Stimulated activated CD4-positive, alpha-beta T cell treated with anti-CD3 and anti-CD28 coated beads, Interleukin-2, amount 100 ng/mL, for 48 hours (primary cell): Measurements from ENCODE around the gene GRIP1.

Source experiments
- DNase-seq, 2 donors: peaks; one replicate each; pipeline ENCODE4 v3.0.0-alpha.2; 2020

GRIP1 gene

DNA sequence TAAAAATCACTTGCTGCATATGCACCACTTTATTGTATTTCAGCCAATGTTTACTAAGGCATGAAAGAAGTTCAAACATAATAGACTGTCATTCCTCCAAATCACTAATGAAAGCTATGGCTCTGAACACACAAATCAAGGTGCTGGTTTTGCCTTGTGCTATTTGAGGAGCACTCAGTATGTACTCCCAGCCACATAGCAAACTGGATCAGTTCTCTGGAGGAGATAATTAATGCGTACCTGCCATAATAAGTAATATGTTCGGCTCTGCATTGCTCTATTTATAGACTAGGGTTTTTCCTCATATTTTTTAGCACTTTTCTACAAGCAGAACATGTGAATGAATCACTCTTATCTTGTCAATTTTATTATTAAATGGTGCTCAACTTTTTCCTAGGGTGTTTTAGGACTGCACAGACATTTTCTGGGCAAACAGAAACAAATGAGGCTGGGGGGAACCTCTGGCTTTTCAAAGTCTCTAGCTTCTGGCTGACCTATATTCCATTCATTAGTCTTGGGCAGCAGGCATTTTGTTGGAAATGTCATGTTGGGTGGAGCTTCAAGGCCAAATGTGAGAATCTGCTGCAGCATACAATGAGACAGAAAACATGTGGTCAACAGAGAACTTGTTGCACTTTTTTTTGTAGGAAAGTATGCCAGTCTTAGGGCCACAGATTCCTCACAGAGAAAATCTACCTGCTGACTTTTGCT, 88.4 kb downstream of the GRIP1 start:
- DNase-seq: no peak

DNA sequence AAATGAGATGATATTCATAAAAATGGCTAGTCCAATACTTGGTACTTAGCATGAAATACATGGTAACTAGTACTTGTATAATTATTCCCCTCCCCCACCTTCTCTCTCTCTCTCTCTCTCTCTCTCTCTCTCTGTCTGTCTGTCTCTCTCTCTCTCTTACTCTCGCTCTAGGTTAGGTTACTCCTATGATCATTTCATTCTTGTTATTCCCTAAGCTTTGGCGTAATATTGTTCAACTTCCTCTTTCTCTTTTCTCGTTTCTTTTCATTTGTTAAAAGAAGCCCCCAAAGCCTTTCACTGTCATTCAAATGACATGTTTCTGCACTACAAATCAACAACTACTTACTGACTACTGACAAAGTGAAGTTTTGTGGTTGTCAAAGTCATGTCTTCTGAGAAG, 89.8 kb downstream of the GRIP1 start:
- no peak for DNase-seq

DNA sequence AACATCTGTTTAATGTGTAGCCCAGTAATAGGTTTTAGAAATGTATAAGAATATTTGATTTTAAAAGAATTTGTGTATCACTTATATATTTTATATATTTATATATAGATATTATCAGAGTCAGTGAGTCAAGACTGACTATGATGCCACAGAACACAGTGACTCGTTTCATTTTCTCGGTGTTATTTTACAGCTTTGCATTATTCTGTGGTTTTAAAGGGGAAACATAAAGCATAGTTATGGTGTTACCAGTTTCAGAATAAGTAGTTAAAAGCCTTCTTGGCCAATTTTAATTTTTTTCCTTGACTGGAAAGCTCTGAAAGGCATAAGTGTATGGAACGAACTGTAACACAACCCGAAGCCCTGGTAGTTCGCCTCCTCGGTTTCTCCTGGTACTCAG, 91.0 kb downstream of the GRIP1 start:
- DNase-seq: no peak

DNA sequence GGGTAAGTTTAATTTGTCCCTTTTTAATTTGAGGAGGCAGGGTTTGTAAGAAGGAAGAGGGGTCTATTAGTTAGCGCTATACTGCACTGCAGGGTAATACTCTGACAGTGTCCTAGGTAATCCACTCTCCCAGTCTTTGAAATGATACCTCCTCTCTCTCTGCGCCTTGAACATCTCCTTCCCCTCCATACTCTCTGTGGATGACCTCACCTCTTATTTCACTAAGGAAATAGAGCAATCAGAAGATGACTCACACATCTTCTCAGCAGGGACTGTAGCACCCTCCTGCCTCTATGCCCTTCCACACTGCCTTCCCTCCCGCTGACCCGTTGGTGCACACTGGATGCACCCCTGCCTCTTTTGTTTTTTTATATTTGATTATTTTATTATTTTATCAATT, 94.2 kb downstream of the GRIP1 start:
- no peak for DNase-seq

DNA sequence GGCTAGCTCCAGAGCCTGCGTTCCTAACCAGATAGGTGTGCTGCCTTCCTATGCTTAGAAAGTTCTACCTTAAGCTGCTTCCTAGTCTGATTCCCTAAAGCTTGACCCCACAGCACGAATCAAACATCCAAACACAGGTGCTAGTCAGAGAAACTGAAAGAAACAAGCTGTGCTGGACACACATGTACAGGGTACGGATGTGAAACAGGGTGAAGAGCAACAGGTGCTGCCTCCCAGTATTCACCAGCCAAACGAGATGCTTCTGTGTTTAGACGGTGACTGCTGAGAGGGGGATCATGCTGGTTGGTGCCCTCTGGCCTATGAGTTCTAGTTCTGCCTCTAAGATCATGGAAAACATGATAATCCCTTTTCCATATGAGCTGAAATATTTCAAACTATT, 105.3 kb downstream of the GRIP1 start:
- no peak for DNase-seq

DNA sequence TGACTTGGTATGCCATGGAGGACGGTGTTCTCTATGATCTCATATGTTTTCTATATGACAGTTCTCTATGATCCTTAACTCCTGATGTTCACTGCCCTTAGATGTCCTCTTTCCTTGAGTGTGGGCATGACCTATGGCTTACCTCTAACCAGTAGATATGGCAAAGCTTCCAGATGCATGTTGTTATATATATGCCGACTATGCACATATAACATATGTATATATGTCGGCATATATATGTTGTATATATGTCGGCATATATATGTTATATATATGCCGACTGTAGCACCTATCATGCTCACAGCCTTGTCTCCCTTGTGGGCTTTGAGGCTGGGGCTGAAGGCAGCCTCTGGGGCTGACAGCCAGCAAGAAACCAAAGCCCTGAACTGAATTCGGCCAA, 106.0 kb downstream of the GRIP1 start:
- DNase-seq: no peak

DNA sequence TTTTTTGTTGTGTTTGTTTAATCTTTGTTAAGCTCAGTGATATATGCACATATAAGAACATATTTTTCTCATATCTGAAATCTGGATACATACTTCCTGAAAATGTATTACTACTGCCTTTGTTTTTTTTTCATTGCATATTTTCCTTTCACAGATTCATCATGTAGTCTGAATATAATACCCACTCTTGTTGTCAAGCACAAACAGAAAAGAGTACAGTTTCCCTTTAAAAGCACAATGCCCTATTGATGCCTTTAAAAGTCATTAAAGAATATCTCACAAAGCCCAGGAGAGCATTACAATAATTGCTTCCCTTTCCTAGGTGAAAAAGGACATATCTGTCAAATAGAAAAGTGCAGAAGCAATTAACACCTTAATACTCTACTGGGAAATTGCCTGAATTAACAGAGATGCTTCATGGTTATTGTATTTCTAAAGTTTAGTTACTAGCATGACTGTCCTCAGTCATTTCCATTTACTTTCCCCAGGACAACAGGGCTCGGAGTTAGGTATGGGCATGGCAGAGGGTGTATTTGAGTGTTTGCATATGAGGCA, 107.4 kb downstream of the GRIP1 start:
- no peak for DNase-seq

DNA sequence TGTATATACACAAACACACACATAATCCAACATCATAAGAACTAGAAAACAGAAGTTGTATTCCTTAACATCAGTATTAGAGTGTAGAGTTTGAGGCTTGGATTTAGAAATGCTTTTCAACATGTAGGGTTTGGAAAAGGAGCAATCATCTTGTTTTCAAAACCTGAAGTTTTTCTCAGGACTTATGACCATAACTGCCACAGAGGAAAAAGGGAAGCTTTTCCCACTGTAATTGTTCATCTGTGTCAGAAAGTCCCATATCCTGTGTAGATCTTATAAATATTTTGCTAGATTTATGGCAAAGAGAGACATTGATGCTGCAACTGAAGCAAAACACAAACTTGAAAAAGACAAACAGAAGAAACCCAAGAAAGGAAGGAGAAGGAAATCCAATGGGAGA, 115.7 kb downstream of the GRIP1 start:
- no peak for DNase-seq

DNA sequence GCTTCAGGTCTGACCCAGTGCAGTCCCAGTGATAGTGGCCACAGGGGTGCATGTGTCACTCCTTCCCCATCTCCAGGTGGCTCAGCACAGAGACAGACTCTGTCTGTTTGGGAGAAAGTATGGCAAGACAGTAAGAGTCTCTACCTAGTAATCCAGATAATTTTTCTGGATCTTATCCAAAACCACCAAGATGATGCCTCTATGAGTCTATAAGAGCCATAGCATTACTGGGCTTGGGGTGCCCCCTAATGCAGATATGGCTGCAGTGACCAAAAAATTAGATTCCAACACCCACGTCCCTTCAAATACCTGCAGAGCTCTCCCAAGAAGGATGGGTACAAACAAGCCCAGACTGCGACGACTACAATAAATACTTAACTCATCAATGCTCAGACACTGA, 123.8 kb downstream of the GRIP1 start:
- DNase-seq: no peak

DNA sequence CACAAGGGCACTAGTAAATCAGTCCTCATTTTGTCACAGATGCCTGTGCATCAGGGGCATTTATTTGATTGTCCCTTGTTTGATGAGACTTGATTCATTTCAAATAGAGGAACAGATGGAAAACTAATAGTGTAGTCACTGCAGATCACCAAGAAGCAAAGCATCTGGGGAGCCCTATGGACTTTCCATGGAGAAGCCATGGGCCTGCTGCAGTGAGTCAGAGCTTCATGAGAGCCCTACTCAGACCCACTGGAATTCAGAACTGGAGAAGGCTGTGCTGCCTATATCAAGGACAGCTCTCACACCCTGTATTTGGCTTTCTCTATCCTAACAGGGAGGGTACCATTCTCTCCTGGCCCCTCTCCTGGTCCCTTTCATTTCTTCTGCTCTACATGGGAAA, 126.2 kb downstream of the GRIP1 start:
- no peak for DNase-seq

DNA sequence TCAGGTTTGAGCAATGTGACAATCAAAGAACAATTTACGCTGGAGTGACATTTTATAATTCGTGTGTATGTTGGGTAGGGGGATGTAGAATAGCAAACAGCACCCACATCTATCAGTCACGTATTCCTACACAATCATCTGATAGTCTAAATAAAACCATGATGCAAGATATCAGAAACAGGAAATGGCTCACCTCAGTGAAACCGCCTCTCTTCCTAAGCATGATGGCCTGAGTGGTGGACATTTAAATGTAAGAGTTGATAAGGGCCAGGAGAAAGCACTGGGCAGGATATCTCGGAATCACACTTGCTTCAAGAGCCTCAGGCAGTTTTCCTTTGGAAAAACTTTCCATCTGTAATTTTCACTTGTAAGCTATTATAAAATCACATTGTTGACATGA, 128.2 kb downstream of the GRIP1 start:
- no peak for DNase-seq

DNA sequence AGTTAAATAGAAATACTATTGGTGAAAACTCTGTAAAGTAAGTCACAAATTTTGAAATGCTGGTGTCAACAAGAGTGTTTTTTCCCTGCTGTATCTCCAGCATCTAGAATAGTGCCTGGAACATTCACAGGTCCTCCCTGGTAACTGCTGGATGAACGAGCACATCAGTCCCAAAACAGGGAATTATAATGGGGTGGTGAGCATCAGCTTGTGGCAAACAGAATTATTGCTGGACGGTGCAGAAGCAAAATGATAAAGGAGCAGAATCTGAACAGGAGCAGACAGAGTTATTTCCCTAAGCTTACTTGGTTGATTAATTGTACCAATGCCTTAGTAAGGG, 129.9 kb downstream of the GRIP1 start:
- DNase-seq: no peak

DNA sequence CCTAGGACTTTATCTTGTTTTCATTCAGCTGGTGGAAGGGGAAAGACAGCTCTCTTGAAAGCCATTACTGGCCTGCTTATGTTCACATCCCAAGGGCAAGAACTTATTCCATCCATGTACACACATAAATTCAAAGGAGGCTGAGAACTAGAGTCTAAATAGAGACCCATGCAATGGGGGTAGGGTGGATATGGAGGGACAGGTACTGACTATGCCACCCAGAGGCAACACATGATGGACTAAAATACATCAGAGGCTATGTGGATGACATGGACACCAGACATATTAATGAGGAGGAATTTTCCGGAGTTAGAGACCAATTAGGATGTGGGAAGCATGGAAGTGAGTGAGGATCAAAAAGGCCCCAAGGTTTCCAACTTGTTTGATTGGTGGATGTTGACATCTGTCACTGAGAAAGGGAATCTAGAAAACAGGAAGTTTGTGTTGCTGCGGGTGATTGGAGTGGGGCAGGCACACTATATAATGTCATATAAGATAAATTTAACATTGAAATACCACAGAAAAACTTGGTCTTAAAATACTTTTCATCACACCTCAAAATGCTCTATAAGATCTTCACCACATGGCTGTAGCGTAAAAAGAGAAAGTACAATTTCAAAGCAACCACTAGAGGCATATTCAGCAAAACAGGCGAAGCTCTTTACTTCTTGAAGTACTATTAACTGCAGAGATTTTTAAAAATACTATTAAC, 130.4 kb downstream of the GRIP1 start:
- no peak for DNase-seq

DNA sequence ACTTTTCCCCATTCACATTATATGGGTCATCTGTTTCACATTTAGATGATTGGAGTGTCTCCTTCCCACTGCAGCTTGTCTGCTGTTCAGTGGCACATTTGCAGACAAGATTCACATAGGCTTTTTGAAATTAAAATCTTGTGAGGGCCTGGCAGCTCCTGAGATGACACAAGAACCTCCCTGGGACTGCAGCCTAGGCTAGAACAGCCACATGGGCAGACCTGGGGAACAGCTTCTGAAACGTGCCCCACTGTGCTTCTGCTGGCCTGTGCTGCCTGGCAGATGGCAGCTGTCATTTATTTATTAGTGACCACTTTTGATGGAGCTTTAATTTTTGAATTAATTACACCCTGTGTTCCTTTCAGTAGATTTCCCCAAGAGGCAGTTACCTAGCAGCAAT, 137.4 kb downstream of the GRIP1 start:
- DNase-seq: no peak

DNA sequence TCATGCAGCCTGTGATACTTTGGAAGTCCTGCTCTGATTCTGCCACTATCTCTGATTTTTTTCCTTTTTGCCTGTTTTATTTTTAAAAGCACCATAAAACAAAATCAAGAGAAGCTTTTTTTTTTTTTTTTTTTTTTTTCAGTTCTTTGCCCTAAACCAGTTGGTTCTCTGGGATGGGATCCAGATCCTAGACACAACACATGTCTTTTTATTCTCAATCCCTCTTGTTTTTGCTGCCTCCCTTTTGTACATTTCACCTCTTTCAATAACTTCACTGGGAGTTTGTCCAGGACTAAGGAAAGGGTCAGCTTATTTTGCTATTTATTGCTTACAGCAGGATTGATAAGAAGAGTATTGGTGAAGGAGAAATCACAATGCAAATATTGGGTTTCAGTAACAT, 139.4 kb downstream of the GRIP1 start:
- DNase-seq: no peak

DNA sequence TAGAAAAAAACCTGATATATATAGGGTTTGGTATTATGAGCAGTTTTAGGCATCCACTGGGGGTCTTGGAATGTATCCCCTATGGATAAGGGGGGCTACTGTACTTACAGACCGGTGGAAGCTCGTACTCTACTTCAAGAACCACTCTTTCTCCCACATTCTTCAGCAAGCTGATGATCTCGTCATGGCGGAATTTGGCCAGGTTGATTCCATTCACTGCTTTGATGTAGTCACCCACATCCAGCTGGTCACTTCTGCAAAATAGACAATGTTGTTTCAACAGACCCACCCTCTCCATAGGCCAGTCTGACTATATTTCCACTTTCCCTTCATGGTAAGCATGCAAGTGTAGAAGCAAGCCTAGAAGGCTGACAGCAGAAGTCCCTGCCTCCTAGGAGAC, 139.9 kb downstream of the GRIP1 start:
- DNase-seq: no peak

DNA sequence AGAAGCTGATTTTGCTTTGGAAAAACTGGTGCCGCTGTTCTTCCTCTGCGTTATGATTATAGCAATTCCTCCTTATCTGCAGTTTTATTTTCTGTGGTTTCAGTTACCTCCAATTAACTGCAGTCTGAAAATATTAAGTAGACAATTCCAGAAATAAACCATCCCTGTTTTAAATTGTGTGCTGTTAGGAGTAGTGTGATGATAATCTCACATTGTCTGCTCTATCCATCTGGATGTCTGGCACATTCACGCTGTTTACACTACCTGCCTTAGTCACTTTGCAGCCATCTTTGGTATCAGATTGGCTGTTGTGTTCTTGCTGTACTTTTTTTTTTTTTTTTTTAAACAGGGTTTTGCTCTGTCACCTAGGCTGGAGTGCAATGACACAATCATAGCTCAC, 141.0 kb downstream of the GRIP1 start:
- DNase-seq: no peak

DNA sequence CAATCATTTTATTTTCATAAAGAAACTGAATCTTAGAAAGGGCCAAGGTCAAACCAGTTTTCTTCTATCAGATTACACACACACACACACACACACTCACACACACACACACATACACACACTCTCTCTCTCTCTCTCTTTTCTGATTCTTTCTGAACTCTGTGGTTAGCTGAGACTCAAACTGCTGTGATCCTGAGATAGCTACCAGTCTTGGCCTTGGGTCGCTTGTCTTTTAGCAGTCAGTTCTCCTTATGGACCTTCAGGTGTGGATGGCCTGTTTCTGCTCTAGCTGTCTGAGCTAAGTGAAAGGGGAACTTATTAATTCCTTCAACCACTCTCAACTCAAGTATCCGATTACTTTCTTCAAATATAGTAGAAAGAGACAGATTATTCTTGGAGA, 145.1 kb downstream of the GRIP1 start:
- DNase-seq: no peak

DNA sequence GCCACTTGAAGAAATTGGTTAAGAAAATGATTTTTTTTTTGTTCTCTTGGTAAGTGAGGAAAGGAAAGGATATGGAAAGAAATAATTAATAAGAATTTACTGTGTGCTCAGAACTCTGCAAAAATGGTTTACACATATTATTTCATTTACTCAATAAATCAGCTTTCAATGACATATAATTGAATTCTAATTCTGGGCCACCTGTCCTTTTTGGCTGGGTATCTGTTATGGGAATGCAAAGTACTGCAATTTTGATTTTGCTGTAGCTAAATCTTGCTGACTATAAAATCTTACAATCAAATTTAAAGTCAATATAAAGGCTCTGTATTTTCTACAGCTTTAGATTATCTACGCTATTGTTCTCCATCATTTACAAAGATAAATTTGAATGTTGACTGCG, 147.1 kb downstream of the GRIP1 start:
- DNase-seq: no peak

DNA sequence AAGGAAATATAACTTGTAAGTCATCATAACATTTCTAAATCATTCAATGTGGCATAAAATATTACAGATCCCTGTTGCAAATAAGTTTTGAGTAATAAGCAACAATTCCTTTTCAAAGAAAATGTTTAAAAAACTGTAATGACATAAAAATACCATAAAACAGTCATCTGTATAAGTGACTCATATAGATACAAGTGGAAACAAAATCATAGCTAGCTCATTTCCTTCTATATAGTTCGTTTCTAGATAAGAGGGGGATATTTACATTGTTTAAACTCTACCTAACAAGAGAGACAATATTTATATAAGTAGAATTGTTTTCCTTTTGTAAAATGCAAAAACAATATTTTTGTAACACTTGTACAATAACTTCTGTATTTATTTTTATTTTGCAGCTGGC, 148.9 kb downstream of the GRIP1 start:
- DNase-seq: no peak

DNA sequence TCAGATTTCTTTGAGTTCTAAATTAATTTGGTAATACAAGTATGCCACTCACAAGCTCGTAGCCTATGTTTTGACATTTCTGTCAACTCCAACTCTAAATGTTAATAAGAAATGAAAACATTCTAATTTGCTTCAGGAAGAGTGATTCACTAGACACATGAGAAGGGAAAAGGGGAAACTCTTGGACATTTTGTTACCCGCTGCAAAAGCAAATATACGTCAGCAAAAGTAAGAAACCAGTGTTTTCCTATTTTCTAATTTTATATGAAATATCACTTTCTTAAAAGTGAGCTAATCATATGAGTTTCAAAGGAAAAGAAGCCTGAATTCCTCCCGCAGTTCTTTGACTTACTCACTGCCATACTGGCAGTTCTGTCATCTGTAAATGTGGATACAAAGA, 162.3 kb downstream of the GRIP1 start:
- no peak for DNase-seq

DNA sequence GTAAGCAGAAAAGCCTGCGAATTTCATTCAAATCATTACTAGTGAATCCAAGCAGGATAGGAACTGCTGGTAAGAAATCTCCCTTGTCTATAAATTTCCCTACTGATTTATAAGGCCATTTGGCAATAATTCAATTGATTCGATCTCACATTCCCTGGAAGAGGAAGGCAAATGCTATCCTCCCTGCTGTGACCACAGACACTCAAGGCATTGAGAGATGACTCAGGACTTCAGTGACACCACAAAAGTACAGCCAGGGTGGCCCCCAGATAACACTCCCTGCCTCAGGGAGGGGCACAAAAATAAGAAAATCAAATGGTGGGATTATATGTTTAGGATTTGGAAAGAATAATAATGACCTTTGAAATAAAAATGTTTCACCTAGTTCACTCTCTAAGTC, 162.7 kb downstream of the GRIP1 start:
- DNase-seq: no peak

DNA sequence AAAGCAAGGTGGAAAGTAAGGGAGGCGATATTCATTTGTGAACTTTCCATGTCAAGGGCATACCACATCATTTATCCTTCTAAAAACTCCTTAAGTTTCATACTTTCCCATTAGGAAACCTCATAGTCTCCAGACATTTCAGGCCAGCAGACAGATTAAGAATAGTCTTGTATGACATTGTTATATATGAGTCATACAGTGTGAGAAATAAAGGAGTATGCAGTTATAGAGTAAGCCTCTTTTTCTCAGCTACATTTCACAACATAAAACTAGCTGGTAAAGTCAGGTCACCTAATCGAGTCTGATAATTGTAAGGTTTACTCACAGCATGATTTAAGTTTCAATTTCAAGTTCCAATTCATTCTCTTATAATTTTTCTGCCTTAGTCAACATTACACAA, 164.3 kb downstream of the GRIP1 start:
- no peak for DNase-seq

DNA sequence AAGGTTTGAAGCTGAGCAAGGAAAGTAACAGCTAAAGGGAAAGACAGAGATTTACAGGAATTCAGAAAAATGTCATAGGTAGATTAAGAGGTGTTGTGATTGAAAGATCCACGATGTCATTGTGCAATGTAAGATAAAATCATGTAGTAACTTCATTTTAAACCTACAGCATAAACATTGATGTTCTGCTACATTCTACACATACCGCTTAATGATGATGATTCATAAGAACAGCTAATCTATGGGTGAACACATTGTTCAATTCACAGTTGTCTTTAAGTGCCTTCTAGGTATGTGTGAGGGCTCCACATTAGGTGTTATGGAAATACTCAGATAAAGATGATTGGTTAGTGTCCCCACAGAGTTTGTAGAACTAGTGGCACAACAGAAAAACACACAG, 170.9 kb downstream of the GRIP1 start:
- DNase-seq: no peak

DNA sequence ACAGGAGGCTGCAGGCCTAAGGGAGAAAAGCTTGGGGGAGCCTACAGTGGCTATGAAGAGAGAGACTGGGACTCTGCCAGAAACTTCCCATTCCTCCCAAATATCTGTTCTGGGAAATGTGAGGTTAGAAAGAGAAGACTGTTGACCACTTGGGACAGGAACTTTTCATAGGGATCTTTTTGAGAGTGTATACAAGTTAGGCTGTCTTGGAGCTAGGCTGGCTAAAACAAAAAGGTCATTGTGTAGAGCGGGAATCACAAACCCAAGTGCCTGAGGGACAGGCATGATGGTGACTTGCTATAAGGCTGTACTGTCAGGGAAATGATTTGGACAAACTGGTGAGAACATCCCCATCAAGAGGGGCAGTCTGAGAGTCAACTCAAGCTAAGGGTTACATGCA, 175.1 kb downstream of the GRIP1 start:
- no peak for DNase-seq
